Measurements from ENCODE around the gene OCA2.

Gene OCA2

GRCh38 chr15:27776501-27776900, 322.6 kb downstream of the OCA2 start:
- no peaks in the 10 kb centered on the region for H3K4me1 ChIP-seq (ENCODE audit: insufficient read depth, low read length, severe bottlenecking)
- no peak for TF ChIP-seq EZH2 (IDR thresholded peaks at IDR 0.05; ENCODE audit: borderline replicate concordance, low read length)
- TF ChIP-seq CTCF (IDR thresholded peaks at IDR 0.05; ENCODE audit: low read length), result no peak
- no peak overlapping the region for H3K9ac ChIP-seq (ENCODE audit: low read length)
- H2AFZ ChIP-seq (ENCODE audit: low read length), result no peak overlapping the region
- H3K9me3 ChIP-seq (ENCODE audit: low read length), result no peaks in the 10 kb centered on the region
- H3K27me3 ChIP-seq (ENCODE audit: insufficient read depth, low read length), result no peaks in the 10 kb centered on the region
- H3K4me2 ChIP-seq (ENCODE audit: low read length), result no peak overlapping the region
- H4K20me1 ChIP-seq (ENCODE audit: insufficient read depth, low read length), result no peaks in the 10 kb centered on the region
- no peaks in the 10 kb centered on the region for H3F3A ChIP-seq (ENCODE audit: insufficient read depth, low read length)
- no peaks in the 10 kb centered on the region for H3K9me2 ChIP-seq (ENCODE audit: low read depth, low read length)
- no peaks in the 10 kb centered on the region for H3K36me3 ChIP-seq (ENCODE audit: insufficient read depth, low read length)
- H3K79me2 ChIP-seq (ENCODE audit: insufficient read depth, low read length), result no peaks in the 10 kb centered on the region
- no peak overlapping the region for H3K27ac ChIP-seq (ENCODE audit: low read depth, low read length, poor library complexity, severe bottlenecking)
- no peak overlapping the region for H3K4me3 ChIP-seq (ENCODE audit: low read depth, low read length, poor library complexity, severe bottlenecking)

- Histone ChIP-seq H3K4me2 (ENCODE audit: low read length) (no peak overlapping the region), H4K20me1 (ENCODE audit: insufficient read depth, low read length) (no peaks in the 10 kb centered on the region), H3K36me3 (ENCODE audit: insufficient read depth, low read length) (no peaks in the 10 kb centered on the region), H3K9me3 (ENCODE audit: low read length) (no peaks in the 10 kb centered on the region), H2AFZ (ENCODE audit: low read length) (no peak overlapping the region), H3K9ac (ENCODE audit: low read length) (no peak overlapping the region), H3K9me2 (ENCODE audit: low read depth, low read length) (no peaks in the 10 kb centered on the region), H3K27me3 (ENCODE audit: insufficient read depth, low read length) (no peaks in the 10 kb centered on the region), H3F3A (ENCODE audit: insufficient read depth, low read length) (no peaks in the 10 kb centered on the region), H3K79me2 (ENCODE audit: insufficient read depth, low read length) (no peaks in the 10 kb centered on the region), H3K4me3 (ENCODE audit: low read depth, low read length, poor library complexity, severe bottlenecking) (no peak overlapping the region), H3K27ac (ENCODE audit: low read depth, low read length, poor library complexity, severe bottlenecking) (no peak overlapping the region), H3K4me1 (ENCODE audit: insufficient read depth, low read length, severe bottlenecking) (no peaks in the 10 kb centered on the region)
- no peak for TF ChIP-seq CTCF (IDR thresholded peaks at IDR 0.05; ENCODE audit: low read length)
- TF ChIP-seq EZH2 (IDR thresholded peaks at IDR 0.05; ENCODE audit: borderline replicate concordance, low read length), result no peak
These were observed 324.5 kb downstream of the OCA2 start for GRCh38 chr15:27774638-27775037.

- Histone ChIP-seq H3K4me1 (ENCODE audit: insufficient read depth, low read length, severe bottlenecking) (no peaks in the 10 kb centered on the region), H3K4me3 (ENCODE audit: low read depth, low read length, poor library complexity, severe bottlenecking) (no peak overlapping the region), H3F3A (ENCODE audit: insufficient read depth, low read length) (no peaks in the 10 kb centered on the region)
These were observed 324.9 kb downstream of the OCA2 start for GRCh38 chr15:27774191-27774590.

More at GRCh38 chr15:27774191-27774590, 324.9 kb downstream of the OCA2 start:
- H3K36me3 ChIP-seq (ENCODE audit: insufficient read depth, low read length), result no peaks in the 10 kb centered on the region
- no peak overlapping the region for H3K27ac ChIP-seq (ENCODE audit: low read depth, low read length, poor library complexity, severe bottlenecking)
- no peak overlapping the region for H3K9ac ChIP-seq (ENCODE audit: low read length)
- H3K79me2 ChIP-seq (ENCODE audit: insufficient read depth, low read length), result no peaks in the 10 kb centered on the region
- no peak overlapping the region for H3K4me2 ChIP-seq (ENCODE audit: low read length)
- H4K20me1 ChIP-seq (ENCODE audit: insufficient read depth, low read length), result no peaks in the 10 kb centered on the region
- H2AFZ ChIP-seq (ENCODE audit: low read length), result no peak overlapping the region
- TF ChIP-seq CTCF (IDR thresholded peaks at IDR 0.05; ENCODE audit: low read length), result no peak
- TF ChIP-seq EZH2 (IDR thresholded peaks at IDR 0.05; ENCODE audit: borderline replicate concordance, low read length), result no peak
- no peaks in the 10 kb centered on the region for H3K9me3 ChIP-seq (ENCODE audit: low read length)
- H3K27me3 ChIP-seq (ENCODE audit: insufficient read depth, low read length), result no peaks in the 10 kb centered on the region
- H3K9me2 ChIP-seq (ENCODE audit: low read depth, low read length), result no peaks in the 10 kb centered on the region
